ENCODE measurements around the gene FABP6. TPM values are rescaled to one million over a fixed set of nuclear protein-coding genes. Genes with fewer than 3 reads are reported as not detected.

FABP6 gene, protein sequence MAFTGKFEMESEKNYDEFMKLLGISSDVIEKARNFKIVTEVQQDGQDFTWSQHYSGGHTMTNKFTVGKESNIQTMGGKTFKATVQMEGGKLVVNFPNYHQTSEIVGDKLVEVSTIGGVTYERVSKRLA
- 2.8 TPM for total RNA-seq

DNA sequence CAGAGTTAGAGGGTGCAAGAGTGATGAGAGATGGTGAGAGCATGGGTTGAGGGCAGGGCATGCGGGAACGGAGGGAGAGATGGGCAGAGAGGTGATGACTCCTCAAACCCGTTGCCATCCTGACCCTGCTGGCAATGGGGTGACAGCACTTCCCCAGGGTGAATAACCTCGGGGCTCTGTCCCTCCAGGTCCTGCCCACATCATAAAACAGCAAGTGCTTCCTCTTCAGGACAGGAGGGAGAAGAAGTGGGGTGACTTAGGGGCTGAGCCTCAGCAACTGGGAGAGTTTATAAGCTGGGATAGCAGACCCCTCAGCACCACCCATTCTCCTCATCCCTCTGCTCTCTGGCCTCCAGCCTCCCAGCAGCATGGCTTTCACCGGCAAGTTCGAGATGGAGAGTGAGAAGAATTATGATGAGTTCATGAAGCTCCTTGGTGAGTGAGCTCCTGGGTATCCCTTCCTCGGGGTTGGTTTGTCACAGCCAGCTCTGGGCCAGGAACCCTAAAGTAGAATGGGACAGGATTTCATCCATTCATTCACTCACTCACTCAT lies at the start of gene FABP6:
TSS of gene FABP6 (plus strand) at position 317 of the 553 bp plus-strand sequence. CDS start at position 369, 52 bp downstream.

Other genes starting within 250 kb of the FABP6 start
- 34.4 TPM for gene TTC1, start 220.4 kb upstream of the FABP6 start, total RNA-seq
- 56.7 TPM for gene PWWP2A, start 110.1 kb upstream of the FABP6 start, total RNA-seq
- 4.4 TPM for gene CCNJL, start 83.1 kb downstream of the FABP6 start, total RNA-seq
- 3.4 TPM for gene C1QTNF2, start 141.1 kb downstream of the FABP6 start, total RNA-seq
- gene FAM200C, start 170.5 kb downstream of the FABP6 start, total RNA-seq: 32.9 TPM
- gene SLU7, start 189.6 kb downstream of the FABP6 start, total RNA-seq: 58.2 TPM
- gene PTTG1, start 192.3 kb downstream of the FABP6 start, total RNA-seq: 19.4 TPM